ENCODE results near the gene FLNA. TPM values are rescaled to one million over a fixed set of nuclear protein-coding genes. Genes with fewer than 3 reads are reported as not detected.
A peak's percentile ranks its signal among the peaks of the same experiment; 100 is the strongest.

FLNA gene
- polyA plus RNA-seq, 1 experiment = 605 TPM

DNA sequence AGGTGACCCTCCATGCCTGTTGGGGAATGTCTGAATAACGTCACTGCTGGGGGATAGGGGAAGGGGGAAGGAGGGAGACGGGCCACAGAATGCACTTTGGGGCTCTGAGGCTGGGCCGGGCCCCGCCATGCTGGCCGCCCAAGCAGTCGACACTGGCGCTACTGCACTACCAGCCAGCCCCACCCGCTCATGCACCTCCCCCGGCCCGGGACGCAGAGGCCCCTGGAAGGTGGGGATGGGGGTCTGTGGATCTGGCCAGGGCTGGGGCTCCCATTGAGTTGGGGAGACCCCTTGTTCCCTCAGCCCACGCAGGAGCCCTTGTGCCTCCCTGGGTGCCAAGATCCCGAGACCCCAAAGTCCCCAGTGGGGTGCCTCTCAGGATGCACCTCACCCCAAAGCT lies 17.8 kb downstream of the FLNA start:
- no peak overlapping the region for H3K27ac ChIP-seq (ENCODE audit: low read depth, low read length)
- ChIA-PET POLR2A (no interaction called here), CTCF (no interaction called here)
- DNase-seq (ENCODE audit: low read depth, low spot score) = no peak
- no peak overlapping the region for H3K4me3 ChIP-seq (ENCODE audit: low read depth, low read length)
- no peaks in the 10 kb centered on the region for H3K9me3 ChIP-seq (ENCODE audit: control insufficient read depth, insufficient read depth, low read length)
- no peaks in the 10 kb centered on the region for H3K27me3 ChIP-seq (ENCODE audit: control insufficient read depth, insufficient read depth, low read length)
- TF ChIP-seq, protein P1, sequence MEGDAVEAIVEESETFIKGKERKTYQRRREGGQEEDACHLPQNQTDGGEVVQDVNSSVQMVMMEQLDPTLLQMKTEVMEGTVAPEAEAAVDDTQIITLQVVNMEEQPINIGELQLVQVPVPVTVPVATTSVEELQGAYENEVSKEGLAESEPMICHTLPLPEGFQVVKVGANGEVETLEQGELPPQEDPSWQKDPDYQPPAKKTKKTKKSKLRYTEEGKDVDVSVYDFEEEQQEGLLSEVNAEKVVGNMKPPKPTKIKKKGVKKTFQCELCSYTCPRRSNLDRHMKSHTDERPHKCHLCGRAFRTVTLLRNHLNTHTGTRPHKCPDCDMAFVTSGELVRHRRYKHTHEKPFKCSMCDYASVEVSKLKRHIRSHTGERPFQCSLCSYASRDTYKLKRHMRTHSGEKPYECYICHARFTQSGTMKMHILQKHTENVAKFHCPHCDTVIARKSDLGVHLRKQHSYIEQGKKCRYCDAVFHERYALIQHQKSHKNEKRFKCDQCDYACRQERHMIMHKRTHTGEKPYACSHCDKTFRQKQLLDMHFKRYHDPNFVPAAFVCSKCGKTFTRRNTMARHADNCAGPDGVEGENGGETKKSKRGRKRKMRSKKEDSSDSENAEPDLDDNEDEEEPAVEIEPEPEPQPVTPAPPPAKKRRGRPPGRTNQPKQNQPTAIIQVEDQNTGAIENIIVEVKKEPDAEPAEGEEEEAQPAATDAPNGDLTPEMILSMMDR (IDR thresholded peaks at IDR 0.05; ENCODE audit: low read depth, low read length) = no peak

DNA sequence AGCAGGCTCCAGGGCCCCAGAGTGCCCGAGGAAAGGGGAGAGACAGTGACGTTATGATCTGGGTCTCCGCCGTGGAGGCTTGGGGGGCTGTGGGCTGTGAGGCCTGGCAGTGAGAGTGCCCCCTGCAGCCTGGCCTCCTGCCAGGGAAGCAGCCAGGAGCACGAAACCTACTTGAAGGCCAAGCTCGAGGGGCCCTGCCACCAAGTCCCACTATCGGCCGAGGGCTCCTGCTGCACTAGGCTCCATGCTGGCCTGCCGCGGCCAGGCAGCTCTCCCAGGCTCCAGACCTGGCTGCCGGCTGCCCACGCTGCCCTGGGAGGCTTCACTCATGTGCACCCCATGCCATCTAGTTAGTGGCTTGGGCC lies 18.7 kb downstream of the FLNA start:
- no peak for DNase-seq (ENCODE audit: low read depth, low spot score)
- TF ChIP-seq, protein P1 (IDR thresholded peaks at IDR 0.05; ENCODE audit: low read depth, low read length) = no peak
- Histone ChIP-seq H3K27me3 (ENCODE audit: control insufficient read depth, insufficient read depth, low read length) (no peaks in the 10 kb centered on the region), H3K4me3 (ENCODE audit: low read depth, low read length) (no peak overlapping the region), H3K9me3 (ENCODE audit: control insufficient read depth, insufficient read depth, low read length) (no peaks in the 10 kb centered on the region), H3K27ac (ENCODE audit: low read depth, low read length) (peak overlapping the region; percentile 39)
- ChIA-PET CTCF (no interaction called here), POLR2A (interaction anchor here (1.2 kb wide), 1 partner anchor 10 kb away, joined by 3 read pairs; no protein-coding TSS in a partner anchor)

DNA sequence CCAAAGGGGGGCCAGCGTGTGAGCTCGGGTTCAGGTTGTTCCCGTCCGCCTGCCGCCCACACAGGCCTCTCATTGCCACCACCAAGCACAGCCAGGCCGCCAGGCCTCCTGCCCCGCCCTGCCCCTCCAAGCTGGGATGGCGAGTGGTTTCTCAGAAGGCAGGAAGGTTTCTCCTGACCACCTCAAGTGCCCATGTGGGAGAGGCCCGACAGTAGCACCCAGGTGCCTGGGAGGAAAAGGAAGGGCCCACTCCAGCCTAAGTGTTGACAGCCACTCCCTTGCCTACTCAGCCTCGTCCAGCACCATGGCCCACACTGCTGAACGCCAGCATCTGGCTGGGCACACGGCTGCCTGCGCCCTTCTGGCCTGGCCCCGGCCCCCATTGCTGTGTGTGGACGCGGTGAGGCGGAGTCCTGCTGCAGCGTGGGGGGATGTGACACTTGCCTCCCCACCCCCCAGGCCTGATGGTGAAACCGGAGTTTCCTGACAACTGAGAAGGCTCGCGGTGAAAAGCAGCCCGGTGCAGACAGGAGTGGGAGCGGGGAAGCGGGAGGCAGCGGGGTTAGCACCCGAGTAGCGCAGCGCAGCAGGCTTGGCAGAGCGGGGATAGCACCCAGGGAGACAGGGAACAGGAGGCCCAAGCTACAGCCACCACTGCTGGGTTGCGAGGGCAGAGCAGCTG lies 19.2 kb downstream of the FLNA start:
- no peak overlapping the region for H3K4me3 ChIP-seq (ENCODE audit: low read depth, low read length)
- H3K27me3 ChIP-seq (ENCODE audit: control insufficient read depth, insufficient read depth, low read length) = no peaks in the 10 kb centered on the region
- ChIA-PET CTCF (no interaction called here), POLR2A (interaction anchor here (1.2 kb wide), 1 partner anchor 10 kb away, joined by 3 read pairs; no protein-coding TSS in a partner anchor)
- TF ChIP-seq, protein P1 (IDR thresholded peaks at IDR 0.05; ENCODE audit: low read depth, low read length) = no peak
- no peaks in the 10 kb centered on the region for H3K9me3 ChIP-seq (ENCODE audit: control insufficient read depth, insufficient read depth, low read length)
- H3K27ac ChIP-seq (ENCODE audit: low read depth, low read length) = peak overlapping the region; percentile 39
- DNase-seq (ENCODE audit: low read depth, low spot score) = no peak

DNA sequence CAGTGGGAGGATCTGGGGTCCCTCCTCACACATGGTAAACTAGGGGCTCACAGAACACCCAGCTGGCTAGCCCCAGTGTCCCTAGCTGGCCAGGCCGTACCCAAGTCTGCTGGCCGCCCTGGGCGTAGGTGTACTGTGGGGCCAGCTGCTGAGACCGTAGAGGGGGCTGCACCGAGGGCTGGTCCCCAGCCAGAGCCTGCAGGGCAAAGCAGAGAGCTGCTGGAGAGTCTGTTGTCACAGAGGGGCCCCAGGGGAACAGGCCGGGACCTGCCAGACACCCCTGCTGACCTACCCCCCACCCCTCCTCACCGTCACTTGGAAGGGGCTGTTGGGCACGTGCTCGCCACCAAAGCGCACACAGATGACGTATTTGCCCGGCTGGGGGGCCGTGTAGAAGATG lies 19.9 kb downstream of the FLNA start:
- TF ChIP-seq, protein P1 (IDR thresholded peaks at IDR 0.05; ENCODE audit: low read depth, low read length) = no peak
- Histone ChIP-seq H3K27me3 (ENCODE audit: control insufficient read depth, insufficient read depth, low read length) (no peaks in the 10 kb centered on the region), H3K27ac (ENCODE audit: low read depth, low read length) (no peak overlapping the region), H3K9me3 (ENCODE audit: control insufficient read depth, insufficient read depth, low read length) (no peaks in the 10 kb centered on the region), H3K4me3 (ENCODE audit: low read depth, low read length) (no peak overlapping the region)
- no peak for DNase-seq (ENCODE audit: low read depth, low spot score)
- CTCF ChIA-PET = no interaction called here
- POLR2A ChIA-PET = no interaction called here

DNA sequence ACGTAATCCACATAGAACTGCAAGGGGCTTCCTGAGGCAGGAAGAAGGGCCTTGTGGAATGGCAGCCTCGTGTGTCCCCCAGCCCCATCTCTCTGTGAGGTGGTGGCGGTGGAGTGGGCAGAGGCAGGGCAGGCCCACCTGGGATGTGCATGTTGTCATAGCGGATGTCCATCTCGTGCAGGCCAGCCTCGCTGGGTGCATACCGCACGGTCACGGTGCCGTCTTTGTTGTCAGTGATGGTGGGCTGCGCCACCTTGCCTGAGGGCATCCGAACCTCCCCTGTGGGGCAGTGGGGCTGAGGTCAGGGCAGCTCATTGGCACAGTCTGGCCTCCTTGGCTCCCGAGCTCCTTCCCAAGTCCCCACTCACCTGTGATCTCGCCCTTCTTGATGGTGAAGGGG lies 20.4 kb downstream of the FLNA start:
- TF ChIP-seq, protein P1 (IDR thresholded peaks at IDR 0.05; ENCODE audit: low read depth, low read length) = no peak
- H3K27ac ChIP-seq (ENCODE audit: low read depth, low read length) = no peak overlapping the region
- DNase-seq (ENCODE audit: low read depth, low spot score) = no peak
- CTCF ChIA-PET = no interaction called here
- H3K27me3 ChIP-seq (ENCODE audit: control insufficient read depth, insufficient read depth, low read length) = no peaks in the 10 kb centered on the region
- no peak overlapping the region for H3K4me3 ChIP-seq (ENCODE audit: low read depth, low read length)
- no peaks in the 10 kb centered on the region for H3K9me3 ChIP-seq (ENCODE audit: control insufficient read depth, insufficient read depth, low read length)
- POLR2A ChIA-PET = interaction anchor here (0.6 kb wide), 1 partner anchor 14 kb away, joined by 3 read pairs; no protein-coding TSS in a partner anchor
